Measurements from ENCODE around the gene ANP32B.
"Not testable (repeated sequence)": the region's sequence is repeated elsewhere in the genome, so short reads cannot be mapped to it uniquely, and the experiment has no call there.

Gene ANP32B

DNA sequence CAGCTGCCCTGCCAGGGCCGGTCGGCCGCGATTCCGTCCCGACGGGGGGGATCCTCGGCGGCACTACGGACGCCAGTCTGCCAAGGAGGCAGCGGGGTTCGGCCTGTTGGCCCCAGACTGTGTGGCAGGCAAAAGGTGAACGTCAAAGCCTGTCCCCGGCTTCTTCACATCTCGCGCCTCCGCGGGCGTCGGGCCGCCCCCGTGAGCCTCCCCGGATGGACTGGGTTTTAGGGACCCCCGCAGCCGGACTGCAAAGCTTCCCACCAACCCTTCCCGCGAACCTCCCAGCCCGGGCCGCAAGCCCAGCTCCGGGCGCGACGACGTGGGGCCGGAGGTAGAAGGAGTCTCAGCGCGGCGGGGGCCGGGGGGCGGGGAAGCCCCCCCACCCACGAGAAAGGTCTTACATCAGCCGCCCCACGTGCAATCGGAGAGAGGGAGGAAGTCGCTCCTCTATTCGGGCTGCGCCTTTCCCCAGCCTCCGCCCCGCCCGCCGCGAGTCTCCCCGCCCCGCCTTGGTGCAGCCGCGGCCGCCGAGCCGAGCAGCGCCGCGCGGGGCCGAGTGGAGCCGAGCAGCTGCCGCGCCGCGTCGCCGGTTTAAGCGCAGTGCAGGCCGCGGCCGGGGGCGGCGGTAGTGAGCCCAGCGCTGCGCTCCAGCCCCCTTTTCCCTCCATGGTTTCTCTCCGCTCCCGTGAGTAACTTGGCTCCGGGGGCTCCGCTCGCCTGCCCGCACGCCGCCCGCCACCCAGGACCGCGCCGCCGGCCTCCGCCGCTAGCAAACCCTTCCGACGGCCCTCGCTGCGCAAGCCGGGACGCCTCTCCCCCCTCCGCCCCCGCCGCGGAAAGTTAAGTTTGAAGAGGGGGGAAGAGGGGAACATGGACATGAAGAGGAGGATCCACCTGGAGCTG lies at the start of gene ANP32B:
ANP32B (plus strand) TSS at position 659 of the 906 bp plus-strand sequence; CDS start at position 874, 215 bp downstream.
- intact Hi-C loops (cut with DNase I), result loop anchor here (2.0 to 10.0 kb wide), 4 partner anchors 52 to 348 kb away; partner anchors contain the start of genes NCBP1, TBC1D2, TRMO and TSTD2
- DNase-seq, result peak; percentile 82 to 98 (median 90)

DNA sequence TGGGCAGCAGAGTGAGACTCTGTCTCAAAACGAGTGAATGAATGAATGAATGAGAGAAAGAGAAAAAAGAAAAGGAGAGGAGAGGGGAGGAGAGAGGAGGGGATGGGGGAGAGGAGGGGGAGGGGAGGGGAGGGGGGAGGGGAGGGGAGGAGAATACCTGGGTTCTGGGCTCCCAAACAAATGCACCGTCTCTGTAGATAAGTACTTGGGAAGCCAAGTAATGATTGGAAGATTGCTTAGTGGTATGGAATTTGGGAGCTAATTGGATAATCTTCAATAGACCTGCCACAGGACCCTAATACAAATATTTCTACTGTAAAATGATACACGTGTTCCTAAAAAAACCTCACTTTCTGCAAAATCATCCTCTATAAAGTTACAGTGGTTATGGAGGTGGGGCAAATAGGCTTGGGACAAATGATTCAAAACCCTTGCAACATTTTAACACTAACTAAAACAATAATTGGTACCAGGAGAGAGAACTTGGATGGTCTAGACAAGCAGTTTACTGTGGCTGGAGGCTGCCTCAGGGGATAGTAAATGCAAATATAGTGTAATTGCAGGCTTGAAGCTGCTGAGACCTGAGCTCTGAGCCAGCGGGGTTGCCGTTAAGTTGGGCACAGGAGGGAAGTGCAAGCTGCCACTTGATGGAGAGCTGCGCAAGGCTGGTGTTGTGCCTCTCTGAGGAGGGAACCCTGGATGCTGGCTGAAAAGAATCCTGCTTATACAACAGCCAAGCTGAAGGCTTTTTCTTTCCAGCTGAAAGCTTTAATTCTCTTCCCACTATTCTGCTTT lies 48.6 kb upstream of the ANP32B start:
- DNase-seq, result peak in 1 of 10 donors; percentile 77
- intact Hi-C loops (cut with DNase I), result no loop called here

GRCh38 chr9:97935276-97935675 lies 47.9 kb upstream of the ANP32B start:
- DNase-seq, result no peak
- intact Hi-C loops (cut with DNase I), result no loop called here

DNA sequence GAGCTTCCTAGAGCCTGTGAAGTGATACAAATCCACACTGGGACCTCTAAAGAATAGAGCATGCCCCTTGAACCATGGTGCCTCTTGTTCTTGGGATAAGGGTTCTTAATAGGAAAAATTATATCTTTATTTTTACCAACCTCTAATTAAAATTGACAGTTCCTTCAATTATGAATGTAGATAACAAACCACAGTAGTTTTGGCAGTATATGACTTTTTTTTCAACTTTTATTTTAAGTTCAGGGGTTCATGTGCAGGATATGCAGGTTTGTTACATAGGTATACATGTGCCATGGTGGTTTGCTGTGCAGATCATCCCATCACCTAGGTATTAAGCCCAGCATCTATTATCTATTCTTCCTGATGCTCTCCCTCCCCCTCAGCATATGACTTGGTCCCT lies 46.1 kb upstream of the ANP32B start:
- no peak for DNase-seq
- intact Hi-C loops (cut with DNase I), result no loop called here

DNA sequence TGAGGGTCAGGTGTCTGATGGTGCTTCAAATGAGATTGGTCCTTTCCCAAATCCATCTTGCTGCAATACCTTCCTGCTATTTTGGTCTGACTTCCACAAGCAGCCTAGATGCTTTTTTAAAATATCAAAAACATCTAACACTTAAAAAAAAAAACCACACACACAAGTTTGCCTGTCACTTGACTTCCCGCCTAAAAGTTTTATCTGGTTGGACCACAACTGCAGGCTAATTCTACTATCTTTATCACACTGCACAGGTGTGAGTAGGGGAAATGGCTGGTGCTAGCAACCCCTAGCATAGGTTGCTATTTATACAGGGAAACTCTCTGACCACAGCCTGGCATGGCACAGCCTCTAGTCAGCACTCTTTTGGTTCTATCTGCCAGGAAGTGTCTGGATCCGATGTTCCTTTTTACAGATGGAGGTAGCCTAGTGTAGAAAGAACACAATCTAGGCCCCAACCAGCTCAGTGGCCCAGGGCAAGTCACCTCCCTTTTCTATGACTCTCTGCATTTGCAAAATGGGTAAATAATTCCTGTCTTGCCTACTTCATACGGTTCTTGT lies 45.0 kb upstream of the ANP32B start, which contains the start of gene HEMGN:
HEMGN (minus strand) TSS at position 92 of the 564 bp plus-strand sequence; CDS start at position 56, 36 bp downstream.
- intact Hi-C loops (cut with DNase I), result no loop called here
- DNase-seq, result no peak

DNA sequence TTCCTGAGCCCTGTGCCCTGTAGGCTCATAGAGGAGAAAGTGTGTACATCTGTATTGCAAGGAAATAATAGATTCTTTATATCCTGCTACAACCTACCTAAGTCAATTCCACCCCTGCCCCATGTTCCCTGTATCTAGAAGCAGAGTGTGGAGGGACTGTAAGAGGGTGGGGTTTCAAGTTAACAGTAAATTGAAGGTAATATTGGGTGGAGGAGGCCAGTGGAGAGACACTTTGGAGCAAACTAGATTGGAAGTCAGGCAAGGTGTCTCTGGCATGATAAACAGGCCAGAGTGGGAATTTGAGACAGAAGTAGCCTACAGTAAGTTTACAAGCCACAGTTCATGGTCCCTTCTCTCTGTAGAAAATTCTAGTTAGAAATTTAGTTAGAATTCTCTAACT lies 42.9 kb upstream of the ANP32B start:
- no peak for DNase-seq
- intact Hi-C loops (cut with DNase I), result no loop called here

- intact Hi-C loops (cut with DNase I), result no loop called here
Measured at GRCh38 chr9:97940741-97941140, 42.4 kb upstream of the ANP32B start.

DNA sequence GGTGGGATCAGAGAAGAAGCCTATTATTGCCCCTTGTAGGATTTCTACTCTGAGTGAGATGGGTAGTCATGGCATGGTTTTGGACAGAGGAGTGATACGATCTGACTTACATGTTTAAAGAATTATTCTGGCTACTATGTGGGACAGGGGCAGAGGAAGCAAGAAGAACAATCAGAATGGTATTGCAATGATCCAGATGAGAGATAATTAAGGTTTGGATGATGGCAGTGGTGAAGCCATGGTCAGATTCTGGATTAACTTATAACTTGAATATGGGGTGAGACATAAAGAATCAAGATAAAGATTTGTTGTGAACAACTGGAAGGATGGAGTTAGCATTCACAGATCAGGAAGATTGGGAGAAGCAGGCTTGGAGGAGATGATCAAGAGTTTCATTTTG lies 41.8 kb upstream of the ANP32B start:
- no peak for DNase-seq
- intact Hi-C loops (cut with DNase I), result no loop called here

More at GRCh38 chr9:97940741-97941140, 42.4 kb upstream of the ANP32B start:
- no peak for DNase-seq

- intact Hi-C loops (cut with DNase I), result no loop called here
- DNase-seq, result no peak
Measured at GRCh38 chr9:97943308-97943855, 39.8 kb upstream of the ANP32B start.

- intact Hi-C loops (cut with DNase I), result no loop called here
- no peak for DNase-seq
Measured at GRCh38 chr9:97944612-97945011, 38.5 kb upstream of the ANP32B start.

GRCh38 chr9:97945470-97945869 lies 37.7 kb upstream of the ANP32B start:
- DNase-seq; intact Hi-C loops (cut with DNase I): not testable (repeated sequence)

DNA sequence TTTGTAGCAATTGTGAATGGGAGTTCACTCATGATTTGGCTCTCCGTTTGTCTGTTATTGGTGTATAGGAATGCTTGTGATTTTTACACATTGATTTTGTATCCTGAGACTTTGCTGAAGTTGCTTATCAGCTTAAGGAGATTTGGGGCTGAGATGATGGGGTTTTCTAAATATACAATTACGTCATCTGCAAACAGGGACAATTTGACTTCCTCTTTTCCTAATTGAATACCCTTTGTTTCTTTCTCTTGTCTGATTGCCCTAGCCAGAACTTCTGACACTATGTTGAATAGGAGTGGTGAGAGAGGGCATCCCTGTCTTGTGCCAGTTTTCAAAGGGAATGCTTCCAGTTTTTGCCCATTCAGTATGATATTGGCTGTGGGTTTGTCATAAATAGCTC lies 36.0 kb upstream of the ANP32B start:
- intact Hi-C loops (cut with DNase I); DNase-seq: not testable (repeated sequence)

DNA sequence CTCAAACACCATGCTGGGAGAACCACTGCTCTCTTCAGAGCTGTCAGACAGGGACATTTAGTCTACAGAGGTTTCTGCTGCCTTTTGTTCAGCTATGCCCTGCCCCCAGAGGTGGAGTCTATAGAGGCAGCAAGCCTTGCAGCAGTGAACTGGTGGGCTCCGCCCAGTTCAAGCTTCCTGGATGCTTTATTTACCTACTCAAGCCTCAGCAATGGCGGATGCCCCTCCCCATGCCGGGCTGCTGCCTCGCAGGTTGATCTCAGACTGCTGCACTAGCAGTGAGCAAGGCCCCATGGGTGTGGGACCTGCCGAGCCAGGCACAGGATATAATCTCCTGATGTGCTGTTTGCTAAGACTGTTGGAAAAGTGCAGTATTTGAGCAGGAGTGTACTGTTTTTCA lies 32.3 kb upstream of the ANP32B start:
- peak in 1 of 10 donors; percentile 79 for DNase-seq
- intact Hi-C loops (cut with DNase I), result not testable (repeated sequence)

DNA sequence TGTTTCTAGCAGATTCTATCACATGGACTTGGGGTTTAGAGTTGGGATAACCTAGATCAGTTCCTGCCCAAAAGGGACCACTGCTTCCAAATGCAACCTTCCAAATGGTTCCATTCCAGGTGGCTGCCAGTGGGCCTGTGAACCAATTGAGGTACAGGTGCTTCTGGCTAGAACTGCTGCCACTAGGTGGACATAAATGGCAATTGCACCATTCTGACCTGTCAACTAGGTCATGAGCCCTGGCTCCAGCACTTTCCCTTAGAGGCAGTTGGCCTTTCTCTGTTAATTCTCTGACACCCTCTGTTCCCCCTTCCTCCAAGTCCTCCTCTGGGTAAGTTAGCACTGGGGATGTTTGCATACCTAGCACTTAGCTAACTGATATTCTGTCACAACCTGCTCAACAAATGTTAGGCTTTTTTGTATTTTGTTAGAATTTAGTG lies 28.6 kb upstream of the ANP32B start:
- DNase-seq, result no peak
- intact Hi-C loops (cut with DNase I), result no loop called here

GRCh38 chr9:97956331-97956730 lies 26.8 kb upstream of the ANP32B start:
- intact Hi-C loops (cut with DNase I), result no loop called here
- no peak for DNase-seq

DNA sequence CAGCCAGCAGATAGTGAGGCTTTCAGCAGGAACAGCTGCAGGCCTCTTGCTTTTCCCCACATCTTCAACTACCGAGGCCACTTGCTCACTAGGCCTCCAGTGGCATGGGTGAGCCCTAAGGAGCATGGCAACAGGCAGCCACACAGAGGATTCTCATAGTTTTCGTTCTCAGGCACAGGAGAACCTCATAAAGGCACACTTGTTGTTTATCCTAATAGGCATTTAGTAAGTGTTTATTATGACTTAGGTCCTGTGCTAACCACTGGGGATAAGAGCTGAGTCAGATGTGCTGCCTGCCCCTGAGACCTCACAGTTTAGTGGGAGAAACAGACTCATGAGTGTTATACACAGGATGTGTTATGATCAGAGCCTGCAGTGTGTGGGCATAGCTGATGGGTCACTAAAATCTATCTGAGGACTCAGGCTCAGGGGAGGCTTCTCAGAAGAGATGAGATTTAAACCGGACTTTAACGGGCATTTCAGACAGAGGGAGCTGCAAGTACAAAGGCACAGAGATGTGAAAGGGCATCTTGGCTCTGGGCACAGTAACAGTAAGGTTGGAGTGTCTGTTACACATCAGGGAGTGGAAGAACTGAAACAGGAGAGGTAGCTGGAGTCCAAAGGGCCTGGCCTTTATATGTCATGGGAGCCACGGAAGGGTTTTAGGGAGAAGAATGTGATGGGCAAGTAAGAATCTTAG lies 24.2 kb upstream of the ANP32B start:
- intact Hi-C loops (cut with DNase I), result no loop called here
- peak in 1 of 10 donors; percentile 22 for DNase-seq

DNA sequence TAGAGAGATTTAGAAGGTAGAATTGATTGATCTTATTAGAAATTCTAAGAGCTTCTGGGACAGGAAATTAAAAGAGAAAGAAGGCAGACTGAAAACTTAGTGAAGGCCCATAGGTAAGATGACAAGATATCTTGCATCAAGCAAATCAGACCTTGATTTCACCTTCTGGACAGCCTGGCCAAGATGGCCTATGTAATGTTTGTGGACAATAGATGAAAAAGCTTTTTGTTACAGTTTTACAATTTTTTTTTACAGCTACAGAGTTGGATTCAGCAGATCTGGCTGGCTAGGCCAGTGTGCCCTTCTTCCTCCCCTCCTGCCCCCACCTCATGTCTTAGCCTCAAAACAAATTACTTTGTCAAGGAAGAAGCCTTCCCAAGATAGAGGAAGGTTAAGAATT lies 23.6 kb upstream of the ANP32B start:
- no peak for DNase-seq
- intact Hi-C loops (cut with DNase I), result no loop called here

DNA sequence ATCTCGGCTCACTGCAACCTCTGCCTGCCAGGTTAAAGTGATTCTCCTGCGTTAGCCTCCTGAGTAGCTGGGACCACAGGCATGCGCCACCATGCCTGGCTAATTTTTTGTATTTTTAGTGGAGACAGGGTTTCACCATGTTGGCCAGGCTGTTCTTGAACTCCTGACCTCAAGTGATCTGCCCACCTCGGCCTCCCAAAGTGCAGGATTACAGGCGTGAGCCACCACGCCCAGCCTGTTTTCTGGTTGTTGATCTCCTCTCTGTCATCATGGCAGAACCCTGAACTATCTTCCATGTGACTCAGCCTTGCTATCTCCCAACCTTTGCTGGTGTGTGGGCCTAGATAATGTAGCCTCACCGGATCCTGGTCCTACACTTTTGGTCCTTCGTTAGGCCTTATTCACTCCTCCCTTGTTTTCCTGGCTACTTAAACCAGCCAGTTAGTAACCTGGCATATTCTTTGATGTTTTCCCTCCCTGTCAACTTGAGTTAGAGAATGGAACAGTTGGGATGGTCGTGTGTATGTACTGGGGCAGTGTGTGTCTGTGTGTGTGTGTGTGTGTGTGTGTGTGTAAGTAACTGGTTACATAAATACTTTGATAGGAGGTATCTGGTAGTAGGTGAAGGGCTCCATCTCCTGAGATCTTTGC lies 22.3 kb upstream of the ANP32B start:
- intact Hi-C loops (cut with DNase I); DNase-seq: not testable (repeated sequence)

DNA sequence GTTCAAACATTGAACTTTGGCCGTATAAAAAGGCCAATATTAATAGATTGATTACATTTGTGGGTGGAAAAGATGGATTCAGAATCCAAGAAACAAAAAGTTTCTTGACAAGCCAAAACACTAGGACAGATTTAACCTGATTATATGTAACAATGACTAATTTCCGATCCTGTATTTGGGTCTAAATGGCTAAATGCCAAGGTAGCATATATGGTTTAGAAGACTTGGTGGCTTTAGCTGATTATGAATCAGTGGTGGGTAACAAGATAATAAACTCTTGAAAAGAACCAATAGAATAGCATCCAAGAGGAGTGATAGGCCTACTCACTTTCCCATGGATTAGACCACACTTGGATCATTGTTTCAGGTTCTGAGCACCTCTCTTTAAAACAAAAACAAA lies 21.8 kb upstream of the ANP32B start:
- intact Hi-C loops (cut with DNase I), result no loop called here

More for the DNA sequence above, 21.8 kb upstream of the ANP32B start:
- DNase-seq, result no peak

All from posterior cingulate gyrus (tissue), 11 donors.